ENCODE results near the gene FMN2.

GRCh38 chr1:240126821-240127220 is 35.1 kb downstream of the FMN2 start:
- no peak for TF ChIP-seq EP300 (IDR thresholded peaks at IDR 0.05)
- no peak for TF ChIP-seq CTCF (IDR thresholded peaks at IDR 0.05)
